Mesenchymal stem cell (in vitro differentiated cells and primary cell): ENCODE data around the gene MPRIP.

Experiments used
- DNase-seq: peaks from one replicate; pipeline ENCODE4 v3.0.0-alpha.2; 2013
- H2AFZ ChIP-seq: one replicate; pipeline ENCODE4 v1.6.1; 2013; ENCODE audit warnings: low read depth, mild to moderate bottlenecking, control low read depth, inconsistent platforms, low read length, moderate library complexity
- H2AK5ac ChIP-seq: 2 replicates; pipeline ENCODE4 v1.6.1; 2013; ENCODE audit warnings: low read length, moderate library complexity, mild to moderate bottlenecking, inconsistent platforms; ENCODE audit not compliant: severe bottlenecking
- H2BK120ac ChIP-seq: one replicate; pipeline ENCODE4 v1.6.1; 2013; ENCODE audit warnings: low read depth, mild to moderate bottlenecking, inconsistent platforms, low read length, moderate library complexity
- H2BK12ac ChIP-seq, 2 experiments: one replicate each; pipeline ENCODE4 v1.6.1; 2013; ENCODE audit warnings: inconsistent platforms in 2 of 2, low read length in 2 of 2, mild to moderate bottlenecking in 2 of 2, moderate library complexity in 2 of 2, control low read depth in 1 of 2
- H2BK15ac ChIP-seq: one replicate; pipeline ENCODE4 v1.6.1; 2013; ENCODE audit warnings: mild to moderate bottlenecking, low read depth, inconsistent platforms; ENCODE audit not compliant: poor library complexity, severe bottlenecking
- H2BK5ac ChIP-seq: 2 replicates; pipeline ENCODE4 v1.6.1; 2013; ENCODE audit warnings: low read depth, mild to moderate bottlenecking, low read length, control low read depth, inconsistent platforms; ENCODE audit not compliant: poor library complexity, severe bottlenecking
- H3K14ac ChIP-seq, 2 experiments: one replicate each; pipeline ENCODE4 v1.6.1; 2013; ENCODE audit warnings: inconsistent platforms in 2 of 2, low read length in 2 of 2, control low read depth in 1 of 2, mild to moderate bottlenecking in 1 of 2, moderate library complexity in 1 of 2
- H3K18ac ChIP-seq, 2 experiments: one replicate each; pipeline ENCODE4 v1.6.1; 2013; ENCODE audit warnings: inconsistent platforms in 2 of 2, low read length in 2 of 2, control low read depth in 1 of 2, low read depth in 1 of 2, mild to moderate bottlenecking in 1 of 2
- H3K23ac ChIP-seq, 2 experiments: one replicate each; pipeline ENCODE4 v1.6.1; 2013; ENCODE audit warnings: inconsistent platforms in 2 of 2, low read length in 2 of 2, mild to moderate bottlenecking in 2 of 2, moderate library complexity in 2 of 2, control low read depth in 1 of 2
- H3K27ac ChIP-seq: 2 replicates; pipeline ENCODE4 v1.5.1; 2013; ENCODE audit warnings: mild to moderate bottlenecking, moderate library complexity, low read length, control low read depth, inconsistent platforms; ENCODE audit not compliant: poor library complexity, severe bottlenecking
- H3K27me3 ChIP-seq, 2 experiments: 2 replicates each; pipeline versions ENCODE4 v1.6.1 to v1.7.0; 2013; ENCODE audit warnings: low read length in 2 of 2, mild to moderate bottlenecking in 2 of 2, moderate library complexity in 2 of 2, control low read depth in 1 of 2, inconsistent platforms in 1 of 2; ENCODE audit not compliant: control insufficient read depth in 1 of 2, insufficient read depth in 1 of 2
- H3K36me3 ChIP-seq, 2 experiments: 2 replicates each; pipeline versions ENCODE4 v1.6.1 to v1.7.0; 2013; ENCODE audit warnings: low read length in 2 of 2, control low read depth in 1 of 2, inconsistent platforms in 1 of 2, low read depth in 1 of 2, mild to moderate bottlenecking in 1 of 2; ENCODE audit not compliant: insufficient read depth in 2 of 2, control insufficient read depth in 1 of 2
- H3K4ac ChIP-seq, 2 experiments: one replicate each; pipeline ENCODE4 v1.6.1; 2013; ENCODE audit warnings: inconsistent platforms in 2 of 2, low read length in 2 of 2, mild to moderate bottlenecking in 2 of 2, moderate library complexity in 2 of 2, control low read depth in 1 of 2, low read depth in 1 of 2
- H3K4me1 ChIP-seq: 2 replicates; pipeline ENCODE4 v1.6.1; 2013; ENCODE audit warnings: low read depth, low read length, control low read depth; ENCODE audit not compliant: control insufficient read depth, insufficient read depth
- H3K4me2 ChIP-seq: 2 replicates; pipeline ENCODE4 v1.6.1; 2013; ENCODE audit warnings: low read length, mild to moderate bottlenecking, inconsistent platforms; ENCODE audit not compliant: poor library complexity, severe bottlenecking
- H3K4me3 ChIP-seq, 2 experiments: 2 replicates each; pipeline versions ENCODE4 v1.5.1 to v1.7.0; 2013; ENCODE audit warnings: low read length in 2 of 2, mild to moderate bottlenecking in 2 of 2, control low read depth in 1 of 2, low read depth in 1 of 2; ENCODE audit not compliant: insufficient read depth in 1 of 2
- H3K79me1 ChIP-seq: replicated peaks from 2 replicates; pipeline ENCODE4 v1.6.1; 2013; ENCODE audit warnings: mild to moderate bottlenecking, control low read depth, low read length, inconsistent platforms; ENCODE audit not compliant: poor library complexity, severe bottlenecking
- H3K9ac ChIP-seq: 2 replicates; pipeline ENCODE4 v1.7.0; 2013; ENCODE audit warnings: mild to moderate bottlenecking, low read length, moderate library complexity
- H3K9me3 ChIP-seq: 2 replicates; pipeline ENCODE4 v1.7.0; 2013; ENCODE audit warnings: mild to moderate bottlenecking, low read length; ENCODE audit not compliant: control insufficient read depth
- H4K8ac ChIP-seq: one replicate; pipeline ENCODE4 v1.6.1; 2013; ENCODE audit warnings: inconsistent platforms, mild to moderate bottlenecking, low read length, moderate library complexity
- H4K91ac ChIP-seq: one replicate; pipeline ENCODE4 v1.6.1; 2013; ENCODE audit warnings: mild to moderate bottlenecking, low read length, inconsistent platforms
- WGBS: methylation state at CpG from one replicate; pipeline ENCODE4 v1.1.7; 2013; ENCODE audit warnings: mixed read lengths; 5-methylcytosine and 5-hydroxymethylcytosine counted together

MPRIP gene

DNA sequence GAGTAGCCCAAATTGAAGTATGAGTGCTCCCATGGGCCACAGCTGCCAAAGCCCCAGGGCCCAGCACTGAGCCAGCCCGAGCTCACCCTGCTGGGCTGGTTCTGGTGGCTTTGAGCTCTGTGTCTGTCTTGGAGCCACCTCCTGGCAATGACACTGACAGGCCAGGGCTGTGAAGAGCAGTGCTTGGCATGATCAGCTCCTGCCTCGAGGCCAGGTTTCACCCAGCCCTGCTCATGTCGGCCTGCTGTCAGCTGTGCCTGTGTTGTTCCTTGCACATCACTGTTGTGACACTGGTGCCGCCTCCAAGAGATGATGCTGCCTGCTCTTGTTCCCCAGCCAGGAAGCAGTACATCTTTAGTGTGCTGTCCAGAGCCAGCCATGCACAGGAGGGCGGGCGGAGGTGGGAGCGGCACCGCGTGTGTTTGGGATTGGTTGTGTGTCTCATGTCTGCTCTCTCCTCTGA lies 137.9 kb downstream of the MPRIP start:
- no peak overlapping the region for H2AFZ ChIP-seq
- peaks cover 1% of the 10 kb centered on the region for H3K4me1 ChIP-seq
- WGBS = 98% methylated on average over 9 of the region's 9 CpGs
- no peak overlapping the region for H3K4me3 ChIP-seq
- no peak overlapping the region for H3K9ac ChIP-seq
- peaks cover 86 to 94% of the 10 kb centered on the region in 2 experiments for H3K36me3 ChIP-seq
- no peak overlapping the region for H4K8ac ChIP-seq
- H2AK5ac ChIP-seq = no peak overlapping the region
- no peaks in the 10 kb centered on the region for H3K27me3 ChIP-seq
- no peak for DNase-seq
- no peaks in the 10 kb centered on the region for H3K9me3 ChIP-seq
- H3K4me2 ChIP-seq = no peak overlapping the region
- H3K23ac ChIP-seq = no peak overlapping the region
- no peak overlapping the region for H2BK5ac ChIP-seq
- H2BK12ac ChIP-seq = no peak overlapping the region
- H3K18ac ChIP-seq = no peak overlapping the region
- peaks cover 10% of the 10 kb centered on the region for H3K79me1 ChIP-seq
- no peak overlapping the region for H2BK120ac ChIP-seq
- H3K27ac ChIP-seq = no peak overlapping the region
- no peak overlapping the region for H4K91ac ChIP-seq
- H3K4ac ChIP-seq = no peak overlapping the region
- no peak overlapping the region for H2BK15ac ChIP-seq
- H3K14ac ChIP-seq = no peak overlapping the region

GRCh38 chr17:17180741-17181525 lies 138.7 kb downstream of the MPRIP start:
- Histone ChIP-seq H3K27me3 (no peaks in the 10 kb centered on the region), H3K9me3 (no peaks in the 10 kb centered on the region), H3K4ac (no peak overlapping the region), H2AK5ac (no peak overlapping the region), H3K4me3 (no peak overlapping the region), H3K36me3 (peaks cover 79 to 93% of the 10 kb centered on the region in 2 experiments), H3K27ac (no peak overlapping the region), H3K79me1 (peaks cover 10% of the 10 kb centered on the region), H2BK5ac (no peak overlapping the region), H2BK120ac (no peak overlapping the region), H4K8ac (no peak overlapping the region), H3K14ac (no peak overlapping the region), H2BK12ac (no peak overlapping the region), H4K91ac (no peak overlapping the region), H3K18ac (no peak overlapping the region), H2AFZ (no peak overlapping the region), H2BK15ac (no peak overlapping the region), H3K4me1 (peaks cover 1% of the 10 kb centered on the region), H3K4me2 (no peak overlapping the region), H3K23ac (no peak overlapping the region), H3K9ac (no peak overlapping the region)
- WGBS = over 99% methylated on average over 7 of the region's 13 CpGs
- no peak for DNase-seq

- H3K4me1 ChIP-seq = peaks cover 5% of the 10 kb centered on the region
- H3K9ac ChIP-seq = no peak overlapping the region
- H3K79me1 ChIP-seq = peaks cover 12% of the 10 kb centered on the region
- H2BK12ac ChIP-seq = no peak overlapping the region
- H3K4me3 ChIP-seq = no peak overlapping the region
- H4K8ac ChIP-seq = no peak overlapping the region
- H2AK5ac ChIP-seq = no peak overlapping the region
- no peak overlapping the region for H2BK15ac ChIP-seq
- DNase-seq = no peak
- WGBS = 94% methylated on average over 14 of the region's 15 CpGs
- H2BK5ac ChIP-seq = no peak overlapping the region
- no peak overlapping the region for H3K27ac ChIP-seq
- no peak overlapping the region for H3K14ac ChIP-seq
- H3K23ac ChIP-seq = no peak overlapping the region
- H3K18ac ChIP-seq = no peak overlapping the region
- H3K27me3 ChIP-seq = no peaks in the 10 kb centered on the region
- H3K4me2 ChIP-seq = no peak overlapping the region
- no peak overlapping the region for H3K4ac ChIP-seq
- peaks cover 75 to 93% of the 10 kb centered on the region in 2 experiments for H3K36me3 ChIP-seq
- no peak overlapping the region for H2BK120ac ChIP-seq
- H3K9me3 ChIP-seq = no peaks in the 10 kb centered on the region
- H2AFZ ChIP-seq = no peak overlapping the region
- no peak overlapping the region for H4K91ac ChIP-seq
These were observed 139.7 kb downstream of the MPRIP start for GRCh38 chr17:17181666-17182597.

- Histone ChIP-seq H3K4me2 (no peak overlapping the region), H3K27ac (no peak overlapping the region), H3K18ac (no peak overlapping the region), H4K8ac (no peak overlapping the region), H3K23ac (no peak overlapping the region), H2AK5ac (no peak overlapping the region), H3K79me1 (peaks cover 12% of the 10 kb centered on the region), H3K9ac (no peak overlapping the region), H4K91ac (no peak overlapping the region), H2BK5ac (no peak overlapping the region), H3K36me3 (peaks cover 72 to 93% of the 10 kb centered on the region in 2 experiments), H2BK12ac (no peak overlapping the region), H3K4me3 (no peak overlapping the region), H2BK120ac (no peak overlapping the region), H3K27me3 (no peaks in the 10 kb centered on the region), H3K14ac (no peak overlapping the region), H3K4ac (no peak overlapping the region), H2AFZ (no peak overlapping the region), H2BK15ac (no peak overlapping the region), H3K9me3 (no peaks in the 10 kb centered on the region), H3K4me1 (peaks cover 12% of the 10 kb centered on the region)
- DNase-seq = no peak
- 92% methylated on average over 6 of the region's 6 CpGs for WGBS
These were observed 140.4 kb downstream of the MPRIP start for GRCh38 chr17:17182598-17183136.
